ENCODE results near the gene NDUFAF8.
"Not testable (repeated sequence)": the region's sequence is repeated elsewhere in the genome, so short reads cannot be mapped to it uniquely, and the experiment has no call there.

Gene NDUFAF8

GRCh38 chr17:81222906-81223761, 16.0 kb upstream of the NDUFAF8 start, which contains the start of gene CEP131:
CEP131 (minus strand) TSS chr17:81222965; CDS start chr17:81220056, 2,909 bp downstream.
- DNase-seq (ENCODE audit: low read depth) = peak; percentile 99
- peak within 1 kb of the TSS; percentile 95 for H3K4me3 ChIP-seq (ENCODE audit: low read depth, low read length)
- no peak for TF ChIP-seq CTCF (IDR thresholded peaks at IDR 0.05; ENCODE audit: insufficient read depth, low read depth, low read length, missing control alignments)

GRCh38 chr17:81223762-81224130, 15.4 kb upstream of the NDUFAF8 start:
- H3K4me3 ChIP-seq (ENCODE audit: low read depth, low read length) = peak overlapping the region; percentile 46
- no peak for TF ChIP-seq CTCF (IDR thresholded peaks at IDR 0.05; ENCODE audit: insufficient read depth, low read depth, low read length, missing control alignments)
- no peak for DNase-seq (ENCODE audit: low read depth)

- DNase-seq (ENCODE audit: low read depth); H3K4me3 ChIP-seq (ENCODE audit: low read depth, low read length): not testable (repeated sequence)
Measured at GRCh38 chr17:81227630-81228029, 11.5 kb upstream of the NDUFAF8 start.

GRCh38 chr17:81228420-81228819, 10.7 kb upstream of the NDUFAF8 start:
- TF ChIP-seq CTCF (IDR thresholded peaks at IDR 0.05; ENCODE audit: insufficient read depth, low read depth, low read length, missing control alignments) = no peak

GRCh38 chr17:81228834-81229665, 10.1 kb upstream of the NDUFAF8 start:
- H3K4me3 ChIP-seq (ENCODE audit: low read depth, low read length) = no peak overlapping the region
- TF ChIP-seq CTCF (IDR thresholded peaks at IDR 0.05; ENCODE audit: insufficient read depth, low read depth, low read length, missing control alignments) = no peak
- no peak for DNase-seq (ENCODE audit: low read depth)

More at GRCh38 chr17:81228420-81228819, 10.7 kb upstream of the NDUFAF8 start:
- peak; percentile 63 for DNase-seq (ENCODE audit: low read depth)
- no peak overlapping the region for H3K4me3 ChIP-seq (ENCODE audit: low read depth, low read length)

GRCh38 chr17:81229666-81229920, 9.5 kb upstream of the NDUFAF8 start:
- DNase-seq (ENCODE audit: low read depth) = no peak
- TF ChIP-seq CTCF (IDR thresholded peaks at IDR 0.05; ENCODE audit: insufficient read depth, low read depth, low read length, missing control alignments) = no peak
- H3K4me3 ChIP-seq (ENCODE audit: low read depth, low read length) = no peak overlapping the region

GRCh38 chr17:81230043-81230820, 8.9 kb upstream of the NDUFAF8 start:
- peak; percentile 56 for TF ChIP-seq CTCF (IDR thresholded peaks at IDR 0.05; ENCODE audit: insufficient read depth, low read depth, low read length, missing control alignments)
- peak; percentile 38 for DNase-seq (ENCODE audit: low read depth)
- H3K4me3 ChIP-seq (ENCODE audit: low read depth, low read length) = no peak overlapping the region

All from GM12865 (cell line).